A673 (cell line): ENCODE results near the gene PCDHA7.

Experiments
- EZH2 ChIP-seq: fragments of 200-600 bp; sonication (generic); IDR thresholded peaks from 2 replicates; pipeline ENCODE4 v1.6.1; 2017; ENCODE audit warnings: borderline replicate concordance, low read depth, mild to moderate bottlenecking, mixed read lengths, antibody characterized with exemption, low read length; ENCODE audit not compliant: poor library complexity, severe bottlenecking
- TF ChIP-seq, protein P1 (sequence below): fragments of 300-800, 200-600 bp; sonication (generic); conservative IDR thresholded peaks from 2 replicates; pipeline ENCODE4 v1.5.1; 2017; ENCODE audit warnings: low read depth, mild to moderate bottlenecking, antibody characterized with exemption, low read length, moderate library complexity, mixed read lengths

GRCh38 chr5:140835622-140836510 lies 1.8 kb downstream of the PCDHA7 start:
- TF ChIP-seq, protein P1, sequence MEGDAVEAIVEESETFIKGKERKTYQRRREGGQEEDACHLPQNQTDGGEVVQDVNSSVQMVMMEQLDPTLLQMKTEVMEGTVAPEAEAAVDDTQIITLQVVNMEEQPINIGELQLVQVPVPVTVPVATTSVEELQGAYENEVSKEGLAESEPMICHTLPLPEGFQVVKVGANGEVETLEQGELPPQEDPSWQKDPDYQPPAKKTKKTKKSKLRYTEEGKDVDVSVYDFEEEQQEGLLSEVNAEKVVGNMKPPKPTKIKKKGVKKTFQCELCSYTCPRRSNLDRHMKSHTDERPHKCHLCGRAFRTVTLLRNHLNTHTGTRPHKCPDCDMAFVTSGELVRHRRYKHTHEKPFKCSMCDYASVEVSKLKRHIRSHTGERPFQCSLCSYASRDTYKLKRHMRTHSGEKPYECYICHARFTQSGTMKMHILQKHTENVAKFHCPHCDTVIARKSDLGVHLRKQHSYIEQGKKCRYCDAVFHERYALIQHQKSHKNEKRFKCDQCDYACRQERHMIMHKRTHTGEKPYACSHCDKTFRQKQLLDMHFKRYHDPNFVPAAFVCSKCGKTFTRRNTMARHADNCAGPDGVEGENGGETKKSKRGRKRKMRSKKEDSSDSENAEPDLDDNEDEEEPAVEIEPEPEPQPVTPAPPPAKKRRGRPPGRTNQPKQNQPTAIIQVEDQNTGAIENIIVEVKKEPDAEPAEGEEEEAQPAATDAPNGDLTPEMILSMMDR = no peak
- no peak for TF ChIP-seq EZH2
